ENCODE results near the gene NID1. TPM values are rescaled to one million over a fixed set of nuclear protein-coding genes. Genes with fewer than 3 reads are reported as not detected.
"Not testable (repeated sequence)": the region's sequence is repeated elsewhere in the genome, so short reads cannot be mapped to it uniquely, and the experiment has no call there.

Gene NID1
- total RNA-seq, 1 donor from 2014 or later = 158 TPM

GRCh38 chr1:236027104-236027503 lies 37.8 kb downstream of the NID1 start:
- no peak for DNase-seq

GRCh38 chr1:236025836-236026235 lies 39.1 kb downstream of the NID1 start:
- no peak for DNase-seq

GRCh38 chr1:236024641-236025040 lies 40.2 kb downstream of the NID1 start:
- no peak for DNase-seq

- no peak for DNase-seq
Measured at GRCh38 chr1:236023926-236024565, 40.8 kb downstream of the NID1 start.

- peak; percentile 80 for DNase-seq
Measured at GRCh38 chr1:236021424-236022135, 43.3 kb downstream of the NID1 start.

- DNase-seq = peak; percentile 23
Measured at GRCh38 chr1:236020359-236021219, 44.3 kb downstream of the NID1 start.

- DNase-seq = peak; percentile 88
Measured at GRCh38 chr1:236018885-236019453, 45.9 kb downstream of the NID1 start.

- DNase-seq = no peak
Measured at GRCh38 chr1:236016782-236017400, 48.0 kb downstream of the NID1 start.

GRCh38 chr1:236016083-236016482 lies 48.8 kb downstream of the NID1 start:
- DNase-seq = peak; percentile 67

GRCh38 chr1:236015539-236015938 lies 49.4 kb downstream of the NID1 start:
- DNase-seq = no peak

GRCh38 chr1:236013330-236013729 lies 51.6 kb downstream of the NID1 start:
- DNase-seq = no peak

GRCh38 chr1:236011641-236012040 lies 53.2 kb downstream of the NID1 start:
- no peak for DNase-seq

GRCh38 chr1:236010443-236010842 lies 54.4 kb downstream of the NID1 start:
- DNase-seq = peak; percentile 19

GRCh38 chr1:236009857-236010256 lies 55.0 kb downstream of the NID1 start:
- peak; percentile 74 for DNase-seq

- peak; percentile 70 for DNase-seq
Measured at GRCh38 chr1:236009191-236009590, 55.7 kb downstream of the NID1 start.

GRCh38 chr1:236007781-236008180 lies 57.1 kb downstream of the NID1 start:
- no peak for DNase-seq

- not testable (repeated sequence) for DNase-seq
Measured at GRCh38 chr1:236003058-236003457, 61.8 kb downstream of the NID1 start.

GRCh38 chr1:236002572-236002971 lies 62.3 kb downstream of the NID1 start:
- no peak for DNase-seq

- no peak for DNase-seq
Measured at GRCh38 chr1:236002025-236002390, 62.9 kb downstream of the NID1 start.

GRCh38 chr1:236000781-236001180 lies 64.1 kb downstream of the NID1 start:
- no peak for DNase-seq

- no peak for DNase-seq
Measured at GRCh38 chr1:235999259-235999925, 65.5 kb downstream of the NID1 start.

GRCh38 chr1:235998812-235999211 lies 66.1 kb downstream of the NID1 start:
- no peak for DNase-seq

All from tongue (tissue), 2 donors.